Activated B cell treated with CpG ODN at 0.5 μM for 24 hours (primary cell): ENCODE measurements around the gene GALNT1. TPM values are rescaled to one million over a fixed set of nuclear protein-coding genes. Genes with fewer than 3 reads are reported as not detected.

Experiments
- ATAC-seq: fragments of 200-7000 bp; cut with Tn5 transposase; one replicate; pipeline ENCODE4 v1.10.0; 2021; ENCODE audit warnings: low read depth, mild to moderate bottlenecking, moderate library complexity
- CTCF ChIA-PET: fragments of 350-600 bp; sonication (Branson Sonifier 250); formaldehyde crosslinking; loops from one replicate; lab custom pipeline; 2021; ENCODE audit warnings: antibody characterized with exemption; lab: Charles Lee
- POLR2A ChIA-PET: fragments of 350-600 bp; sonication (Branson Sonifier 250); formaldehyde crosslinking; loops from one replicate; lab custom pipeline; 2021; ENCODE audit warnings: antibody characterized with exemption; lab: Charles Lee
- DNase-seq: peaks from one replicate; pipeline ENCODE4 v3.0.0; 2022
- H3K27ac Mint-ChIP-seq: one replicate; pipeline ENCODE4 v1.8.0; 2020; ENCODE audit warnings: mixed read lengths
- H3K27me3 Mint-ChIP-seq: one replicate; pipeline ENCODE4 v1.8.0; 2021; ENCODE audit warnings: mixed read lengths
- H3K36me3 Mint-ChIP-seq: one replicate; pipeline ENCODE4 v1.8.0; 2021; ENCODE audit warnings: low read depth, mixed read lengths
- H3K4me1 Mint-ChIP-seq: one replicate; pipeline ENCODE4 v1.8.0; 2021; ENCODE audit warnings: mixed read lengths
- H3K4me3 Mint-ChIP-seq: one replicate; pipeline ENCODE4 v1.8.0; 2020; ENCODE audit warnings: mild to moderate bottlenecking, mixed read lengths
- H3K9me3 Mint-ChIP-seq: one replicate; pipeline ENCODE4 v1.8.0; 2020; ENCODE audit warnings: mixed read lengths
- CTCF ChIP-seq: fragments of 200-600 bp; IDR thresholded peaks from one replicate; pipeline ENCODE4 v1.8.0; 2022; ENCODE audit warnings: antibody characterized with exemption, mild to moderate bottlenecking
- intact Hi-C: fragments of 100-400 bp; cut with micrococcal nuclease; formaldehyde crosslinking; loops from one replicate; pipeline ENCODE4 v1.15.1; 2024
- total RNA-seq: library from RNA; stranded (reverse); gene quantifications from 2 replicates; pipeline ENCODE4 v1.2.3, GENCODE V29; 2022

Gene GALNT1
- total RNA-seq, 1 donor from 2014 or later: 67.5 TPM

- DNase-seq (no peak), ATAC-seq (no peak)
- Mint-ChIP-seq H3K27ac (no peak overlapping the region), H3K4me3 (no peak overlapping the region), H3K4me1 (no peaks in the 10 kb centered on the region), H3K27me3 (peaks cover 3% of the 10 kb centered on the region), H3K9me3 (peaks cover 10% of the 10 kb centered on the region), H3K36me3 (no peaks in the 10 kb centered on the region)
- intact Hi-C loops: no loop called here
- POLR2A ChIA-PET: no interaction called here
- no peak for TF ChIP-seq CTCF
- CTCF ChIA-PET: interaction anchor here (1.1 kb wide), 1 partner anchor 16 kb away, joined by 3 read pairs; no protein-coding TSS in a partner anchor
These were observed 159.1 kb downstream of the GALNT1 start for GRCh38 chr18:35740656-35741055.

GRCh38 chr18:35743916-35744315 is 162.4 kb downstream of the GALNT1 start:
- H3K9me3 Mint-ChIP-seq: peaks cover 4% of the 10 kb centered on the region
- intact Hi-C loops: no loop called here
- H3K4me1 Mint-ChIP-seq: no peaks in the 10 kb centered on the region
- POLR2A ChIA-PET: no interaction called here
- H3K27me3 Mint-ChIP-seq: peaks cover 3% of the 10 kb centered on the region
- CTCF ChIA-PET: no interaction called here
- H3K36me3 Mint-ChIP-seq: no peaks in the 10 kb centered on the region
- ATAC-seq (no peak), DNase-seq (no peak)
- no peak overlapping the region for H3K4me3 Mint-ChIP-seq
- no peak for TF ChIP-seq CTCF
- H3K27ac Mint-ChIP-seq: no peak overlapping the region

GRCh38 chr18:35745814-35746213 is 164.3 kb downstream of the GALNT1 start:
- H3K4me3 Mint-ChIP-seq: no peak overlapping the region

GRCh38 chr18:35746826-35747339 is 165.3 kb downstream of the GALNT1 start:
- peaks cover 3% of the 10 kb centered on the region for H3K27me3 Mint-ChIP-seq
- intact Hi-C loops: no loop called here
- H3K4me1 Mint-ChIP-seq: peaks cover 3% of the 10 kb centered on the region
- H3K36me3 Mint-ChIP-seq: no peaks in the 10 kb centered on the region
- ATAC-seq (no peak), DNase-seq (no peak)
- H3K27ac Mint-ChIP-seq: no peak overlapping the region
- ChIA-PET POLR2A (no interaction called here), CTCF (interaction anchor here (0.6 kb wide), 1 partner anchor 9 kb away, joined by 3 read pairs; no protein-coding TSS in a partner anchor)
- H3K9me3 Mint-ChIP-seq: no peaks in the 10 kb centered on the region
- TF ChIP-seq CTCF: no peak
- H3K4me3 Mint-ChIP-seq: no peak overlapping the region

More at GRCh38 chr18:35745814-35746213, 164.3 kb downstream of the GALNT1 start:
- Mint-ChIP-seq H3K9me3 (no peaks in the 10 kb centered on the region), H3K27me3 (peaks cover 3% of the 10 kb centered on the region), H3K36me3 (no peaks in the 10 kb centered on the region), H3K27ac (no peak overlapping the region), H3K4me1 (peaks cover 3% of the 10 kb centered on the region)
- CTCF ChIA-PET: no interaction called here
- ATAC-seq (no peak), DNase-seq (no peak)
- TF ChIP-seq CTCF: no peak
- intact Hi-C loops: no loop called here
- POLR2A ChIA-PET: no interaction called here

GRCh38 chr18:35747894-35748472 is 166.4 kb downstream of the GALNT1 start:
- intact Hi-C loops: no loop called here
- Mint-ChIP-seq H3K27ac (no peak overlapping the region), H3K9me3 (no peaks in the 10 kb centered on the region), H3K4me1 (peaks cover 3% of the 10 kb centered on the region), H3K4me3 (no peak overlapping the region), H3K27me3 (peaks cover 3% of the 10 kb centered on the region), H3K36me3 (no peaks in the 10 kb centered on the region)
- ChIA-PET CTCF (no interaction called here), POLR2A (no interaction called here)
- ATAC-seq (peak; percentile 31), DNase-seq (no peak)
- no peak for TF ChIP-seq CTCF
